Activated CD4-positive, alpha-beta T cell treated with anti-CD3 and anti-CD28 coated beads, Interleukin-2, amount 50 U/mL, for 1 hour (primary cell): Measurements from ENCODE around the gene MCC.

Source experiments
- DNase-seq: peaks from one replicate; pipeline ENCODE4 v3.0.0-alpha.2; 2020

The MCC gene

GRCh38 chr5:113166261-113166660 lies 322.0 kb downstream of the MCC start:
- no peak for DNase-seq

GRCh38 chr5:113164021-113164420 lies 324.2 kb downstream of the MCC start:
- DNase-seq = no peak

- no peak for DNase-seq
These were observed 324.9 kb downstream of the MCC start for GRCh38 chr5:113163328-113163727.

- DNase-seq = no peak
These were observed 325.5 kb downstream of the MCC start for GRCh38 chr5:113162770-113163169.

- DNase-seq = no peak
These were observed 326.0 kb downstream of the MCC start for GRCh38 chr5:113162208-113162607.

GRCh38 chr5:113161806-113162205 lies 326.4 kb downstream of the MCC start:
- no peak for DNase-seq

GRCh38 chr5:113157886-113158285 lies 330.4 kb downstream of the MCC start:
- no peak for DNase-seq

- no peak for DNase-seq
These were observed 331.9 kb downstream of the MCC start for GRCh38 chr5:113156271-113156877.

GRCh38 chr5:113153512-113154097 lies 334.6 kb downstream of the MCC start:
- DNase-seq = no peak

GRCh38 chr5:113152380-113152740 lies 335.9 kb downstream of the MCC start:
- no peak for DNase-seq

- DNase-seq = no peak
These were observed 336.4 kb downstream of the MCC start for GRCh38 chr5:113151641-113152379.

GRCh38 chr5:113150821-113151220 lies 337.4 kb downstream of the MCC start:
- no peak for DNase-seq

- no peak for DNase-seq
These were observed 338.0 kb downstream of the MCC start for GRCh38 chr5:113150221-113150620.

- DNase-seq = no peak
These were observed 340.7 kb downstream of the MCC start for GRCh38 chr5:113147537-113147936.

GRCh38 chr5:113147101-113147508 lies 341.1 kb downstream of the MCC start:
- no peak for DNase-seq

GRCh38 chr5:113145757-113146387 lies 342.4 kb downstream of the MCC start:
- DNase-seq = no peak

GRCh38 chr5:113142186-113142585 lies 346.1 kb downstream of the MCC start:
- no peak for DNase-seq

GRCh38 chr5:113140837-113141671 lies 347.2 kb downstream of the MCC start:
- no peak for DNase-seq

- DNase-seq = no peak
These were observed 354.9 kb downstream of the MCC start for GRCh38 chr5:113133211-113133975.

- DNase-seq = no peak
These were observed 355.7 kb downstream of the MCC start for GRCh38 chr5:113132564-113132963.

- DNase-seq = no peak
These were observed 359.5 kb downstream of the MCC start for GRCh38 chr5:113128641-113129330.

GRCh38 chr5:113128082-113128481 lies 360.2 kb downstream of the MCC start:
- DNase-seq = no peak
